Breast epithelium (tissue), 4 donors: Measurements from ENCODE around the gene FMNL2. TPM values are rescaled to one million over a fixed set of nuclear protein-coding genes. Genes with fewer than 3 reads are reported as not detected.
"Not testable (repeated sequence)": the region's sequence is repeated elsewhere in the genome, so short reads cannot be mapped to it uniquely, and the experiment has no call there.

ENCODE experiments used
- DNase-seq, 2 donors: peaks; one replicate each; pipeline ENCODE4 v3.0.0-alpha.2; 2019; ENCODE audit warnings: low spot score in 2 of 2
- H3K27ac ChIP-seq, 2 donors: fragments of 200-600 bp; sonication (generic) in 1 of 2; one replicate each; pipeline ENCODE4 v1.5.1; 2016 to 2019; ENCODE audit warnings: mild to moderate bottlenecking in 1 of 2
- H3K27me3 ChIP-seq, 2 donors: fragments of 200-600 bp; sonication (generic) in 1 of 2; one replicate each; pipeline versions ENCODE4 v1.5.1 to v1.6.0; 2017 to 2019; ENCODE audit warnings: control low read depth in 1 of 2, mild to moderate bottlenecking in 1 of 2
- H3K36me3 ChIP-seq: fragments of 200-600 bp; one replicate; pipeline ENCODE4 v1.5.1; 2019
- H3K4me1 ChIP-seq, 2 donors: fragments of 200-600 bp; sonication (generic); one replicate each; pipeline ENCODE4 v1.5.1; 2016 to 2019; ENCODE audit warnings: control low read depth in 1 of 2
- H3K4me3 ChIP-seq, 3 donors: fragments of 200-600 bp; sonication (generic); 1 replicate in 2 of 3; 2 replicates in 1 of 3; pipeline ENCODE4 v1.5.1; 2016 to 2019; ENCODE audit warnings: mild to moderate bottlenecking in 3 of 3, moderate library complexity in 2 of 3
- H3K9me3 ChIP-seq, 2 donors: fragments of 200-600 bp; sonication (generic) in 1 of 2; one replicate each; pipeline ENCODE4 v1.5.1; 2016 to 2019; ENCODE audit warnings: control low read depth in 1 of 2
- CTCF ChIP-seq, 3 donors: fragments of 450-650 bp; IDR thresholded peaks; one replicate each; pipeline ENCODE4 v1.5.1; 2016 to 2017; ENCODE audit warnings: antibody characterized with exemption in 3 of 3, mild to moderate bottlenecking in 3 of 3, moderate library complexity in 3 of 3
- POLR2A ChIP-seq: fragments of 450-650 bp; IDR thresholded peaks from one replicate; pipeline ENCODE4 v1.6.1; 2016; ENCODE audit warnings: antibody characterized with exemption, mild to moderate bottlenecking, moderate library complexity
- POLR2AphosphoS5 ChIP-seq, 3 donors: sonication (generic); formaldehyde crosslinking; IDR thresholded peaks; one replicate each; pipeline ENCODE4 v1.6.1; 2017; ENCODE audit warnings: antibody characterized with exemption in 3 of 3
- intact Hi-C: fragments of 100-400 bp; cut with DNase I; formaldehyde crosslinking; loops from one replicate; pipeline ENCODE4 v1.15.1; 2023; ENCODE audit warnings: low total_unique reads
- total RNA-seq, 3 donors: library from RNA; depleted of rRNA; stranded (reverse); fragments of >200 nt; gene quantifications; one replicate each; pipeline ENCODE4 v1.1.0, GENCODE V29; 2016

The FMNL2 gene
- total RNA-seq, 3 donors from 2014 or later: 36.1 to 78.1 (median 40.0) TPM

DNA sequence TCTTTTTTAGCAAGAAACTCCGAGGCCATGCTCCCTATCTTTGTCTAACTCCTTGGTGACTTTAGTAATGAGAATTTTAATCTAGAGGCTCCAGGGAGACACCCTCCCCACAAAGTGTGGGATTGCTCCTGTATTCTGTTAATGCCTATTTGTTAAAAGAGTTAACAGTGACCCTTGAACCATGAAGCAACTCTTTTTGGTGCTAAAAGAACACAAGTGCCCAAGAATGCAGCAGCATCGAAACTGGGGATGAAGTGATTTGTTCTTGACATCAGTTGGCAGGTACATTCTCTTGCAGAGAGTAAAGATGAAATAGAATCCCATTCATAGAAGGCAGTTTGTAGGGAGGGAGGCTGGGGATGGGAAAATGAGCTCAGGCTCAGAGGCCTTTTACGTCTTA lies 50.0 kb downstream of the FMNL2 start:
- no peak for DNase-seq
- no peaks in the 10 kb centered on the region for H3K36me3 ChIP-seq
- H3K27ac ChIP-seq: no peak overlapping the region
- H3K4me3 ChIP-seq: no peak overlapping the region
- no peaks in the 10 kb centered on the region for H3K9me3 ChIP-seq
- TF ChIP-seq CTCF (IDR thresholded peaks at IDR 0.05) (no peak), POLR2AphosphoS5 (IDR thresholded peaks at IDR 0.05) (no peak), POLR2A (no peak)
- H3K27me3 ChIP-seq: no peaks in the 10 kb centered on the region
- intact Hi-C loops: no loop called here
- no peaks in the 10 kb centered on the region for H3K4me1 ChIP-seq

GRCh38 chr2:152385650-152386049 lies 50.7 kb downstream of the FMNL2 start:
- DNase-seq: no peak
- H3K4me3 ChIP-seq: no peak overlapping the region
- no peak for TF ChIP-seq CTCF (IDR thresholded peaks at IDR 0.05)
- TF ChIP-seq POLR2A: no peak
- no peak for TF ChIP-seq POLR2AphosphoS5 (IDR thresholded peaks at IDR 0.05)
- intact Hi-C loops: no loop called here
- H3K27ac ChIP-seq: no peak overlapping the region
- no peaks in the 10 kb centered on the region for H3K4me1 ChIP-seq
- no peaks in the 10 kb centered on the region for H3K9me3 ChIP-seq
- H3K27me3 ChIP-seq: no peaks in the 10 kb centered on the region
- H3K36me3 ChIP-seq: no peaks in the 10 kb centered on the region

GRCh38 chr2:152386266-152386665 lies 51.3 kb downstream of the FMNL2 start:
- Histone ChIP-seq H3K4me1 (no peaks in the 10 kb centered on the region), H3K9me3 (no peaks in the 10 kb centered on the region), H3K27ac (no peak overlapping the region), H3K4me3 (no peak overlapping the region), H3K36me3 (no peaks in the 10 kb centered on the region), H3K27me3 (no peaks in the 10 kb centered on the region)
- DNase-seq: no peak
- intact Hi-C loops: no loop called here
- TF ChIP-seq POLR2AphosphoS5 (IDR thresholded peaks at IDR 0.05) (no peak), POLR2A (no peak), CTCF (IDR thresholded peaks at IDR 0.05) (no peak)

GRCh38 chr2:152387041-152387440 lies 52.1 kb downstream of the FMNL2 start:
- TF ChIP-seq POLR2A: no peak
- no peak for TF ChIP-seq POLR2AphosphoS5 (IDR thresholded peaks at IDR 0.05)
- TF ChIP-seq CTCF (IDR thresholded peaks at IDR 0.05): no peak
- Histone ChIP-seq H3K9me3 (no peaks in the 10 kb centered on the region), H3K4me1 (no peaks in the 10 kb centered on the region), H3K36me3 (no peaks in the 10 kb centered on the region), H3K4me3 (no peak overlapping the region), H3K27me3 (no peaks in the 10 kb centered on the region), H3K27ac (no peak overlapping the region)
- intact Hi-C loops: no loop called here
- DNase-seq: no peak

- H3K4me3 ChIP-seq, intact Hi-C loops, DNase-seq, H3K27ac ChIP-seq, H3K36me3 ChIP-seq, H3K4me1 ChIP-seq, H3K9me3 ChIP-seq, H3K27me3 ChIP-seq: not testable (repeated sequence)
Measured at GRCh38 chr2:152388269-152388668, 53.3 kb downstream of the FMNL2 start.

DNA sequence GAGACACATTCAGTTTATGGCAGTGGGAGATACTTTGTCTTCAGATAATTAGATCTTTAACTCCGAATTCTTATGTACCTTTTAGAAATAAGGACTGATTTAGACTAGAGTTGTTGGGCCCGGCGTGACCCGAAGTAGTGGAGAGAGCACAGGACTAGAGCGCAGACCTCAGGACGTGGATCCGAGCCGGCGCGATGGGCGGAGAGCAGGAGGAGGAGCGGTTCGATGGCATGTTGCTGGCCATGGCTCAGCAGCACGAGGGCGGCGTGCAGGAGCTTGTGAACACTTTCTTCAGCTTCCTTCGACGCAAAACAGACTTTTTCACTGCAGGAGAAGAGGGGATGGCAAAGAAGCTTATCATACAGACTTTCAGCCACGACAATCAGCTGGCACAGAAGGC lies 54.5 kb downstream of the FMNL2 start:
- Histone ChIP-seq H3K4me1 (no peaks in the 10 kb centered on the region), H3K9me3 (no peaks in the 10 kb centered on the region), H3K27me3 (no peaks in the 10 kb centered on the region), H3K27ac (no peak overlapping the region), H3K4me3 (no peak overlapping the region), H3K36me3 (no peaks in the 10 kb centered on the region)
- TF ChIP-seq POLR2A: no peak
- TF ChIP-seq POLR2AphosphoS5 (IDR thresholded peaks at IDR 0.05): no peak
- TF ChIP-seq CTCF (IDR thresholded peaks at IDR 0.05): no peak
- DNase-seq: no peak
- intact Hi-C loops: no loop called here
